ENCODE data around the gene OTOP1.

DNA sequence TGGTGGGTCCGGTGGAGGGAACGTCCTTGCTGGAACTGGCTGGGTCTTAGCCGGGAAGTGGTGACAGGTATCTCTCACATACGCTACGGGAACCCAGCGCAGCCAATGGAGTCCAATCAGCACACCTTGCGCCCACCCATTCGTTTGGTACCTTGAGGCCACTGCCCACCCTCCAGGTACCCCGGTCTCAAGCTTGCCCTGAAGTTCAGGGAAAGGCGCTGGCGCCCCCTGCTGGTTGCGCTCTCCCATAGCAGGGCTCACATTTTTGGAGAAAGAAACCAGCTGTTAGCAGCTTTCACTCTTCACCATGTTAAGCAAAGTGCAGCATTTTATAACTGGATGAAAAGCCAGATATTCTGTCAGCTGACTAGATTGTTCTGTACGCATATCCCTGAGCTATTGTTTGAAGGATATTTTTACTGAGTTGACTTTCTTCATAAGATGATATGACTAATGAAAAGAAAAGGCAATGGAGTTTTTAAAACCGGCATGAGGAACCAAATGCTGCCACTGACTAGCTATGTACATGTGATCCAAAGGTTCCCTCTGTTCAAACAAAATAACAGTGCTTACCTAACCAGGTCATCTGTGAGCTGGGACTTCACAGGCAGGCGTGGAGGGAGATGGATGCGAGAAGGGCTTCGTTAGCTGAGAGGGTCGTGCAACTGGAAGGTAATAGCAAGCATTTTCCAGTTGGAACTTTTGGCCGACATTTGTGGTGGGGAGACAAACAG lies 43.7 kb downstream of the OTOP1 start:
- TF ChIP-seq, protein P1, sequence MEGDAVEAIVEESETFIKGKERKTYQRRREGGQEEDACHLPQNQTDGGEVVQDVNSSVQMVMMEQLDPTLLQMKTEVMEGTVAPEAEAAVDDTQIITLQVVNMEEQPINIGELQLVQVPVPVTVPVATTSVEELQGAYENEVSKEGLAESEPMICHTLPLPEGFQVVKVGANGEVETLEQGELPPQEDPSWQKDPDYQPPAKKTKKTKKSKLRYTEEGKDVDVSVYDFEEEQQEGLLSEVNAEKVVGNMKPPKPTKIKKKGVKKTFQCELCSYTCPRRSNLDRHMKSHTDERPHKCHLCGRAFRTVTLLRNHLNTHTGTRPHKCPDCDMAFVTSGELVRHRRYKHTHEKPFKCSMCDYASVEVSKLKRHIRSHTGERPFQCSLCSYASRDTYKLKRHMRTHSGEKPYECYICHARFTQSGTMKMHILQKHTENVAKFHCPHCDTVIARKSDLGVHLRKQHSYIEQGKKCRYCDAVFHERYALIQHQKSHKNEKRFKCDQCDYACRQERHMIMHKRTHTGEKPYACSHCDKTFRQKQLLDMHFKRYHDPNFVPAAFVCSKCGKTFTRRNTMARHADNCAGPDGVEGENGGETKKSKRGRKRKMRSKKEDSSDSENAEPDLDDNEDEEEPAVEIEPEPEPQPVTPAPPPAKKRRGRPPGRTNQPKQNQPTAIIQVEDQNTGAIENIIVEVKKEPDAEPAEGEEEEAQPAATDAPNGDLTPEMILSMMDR (tag by site-specific recombination; IDR thresholded peaks at IDR 0.05): peak; percentile 28; the same call in 1 of the 2 replicates
- no peak for TF ChIP-seq BCL11A (tag by site-specific recombination; IDR thresholded peaks at IDR 0.05; ENCODE audit: low read depth)
- TF ChIP-seq MYNN (tag by site-specific recombination; IDR thresholded peaks at IDR 0.05; ENCODE audit: borderline replicate concordance): no peak
- no peak for TF ChIP-seq ZNF629 (tag by site-specific recombination; IDR thresholded peaks at IDR 0.05)
- TF ChIP-seq TCF7L2 (IDR thresholded peaks at IDR 0.05; ENCODE audit: borderline replicate concordance, low read depth, low read length): no peak
- TF ChIP-seq SETDB1 (IDR thresholded peaks at IDR 0.05; ENCODE audit: insufficient read length, low read length): no peak
- no peak for TF ChIP-seq IKZF3 (tag by site-specific recombination; IDR thresholded peaks at IDR 0.05)
- no peak for TF ChIP-seq ZNF324 (tag by site-specific recombination; IDR thresholded peaks at IDR 0.05)
- TF ChIP-seq ZNF121 (tag by site-specific recombination; IDR thresholded peaks at IDR 0.05): no peak
- TF ChIP-seq, protein P2, sequence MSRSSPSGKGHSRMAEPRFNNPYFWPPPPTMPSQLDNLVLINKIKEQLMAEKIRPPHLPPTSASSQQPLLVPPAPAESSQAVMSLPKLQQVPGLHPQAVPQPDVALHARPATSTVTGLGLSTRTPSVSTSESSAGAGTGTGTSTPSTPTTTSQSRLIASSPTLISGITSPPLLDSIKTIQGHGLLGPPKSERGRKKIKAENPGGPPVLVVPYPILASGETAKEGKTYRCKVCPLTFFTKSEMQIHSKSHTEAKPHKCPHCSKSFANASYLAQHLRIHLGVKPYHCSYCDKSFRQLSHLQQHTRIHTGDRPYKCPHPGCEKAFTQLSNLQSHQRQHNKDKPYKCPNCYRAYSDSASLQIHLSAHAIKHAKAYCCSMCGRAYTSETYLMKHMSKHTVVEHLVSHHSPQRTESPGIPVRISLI (tag by site-specific recombination; IDR thresholded peaks at IDR 0.05): no peak
- TF ChIP-seq SP7 (tag by site-specific recombination; IDR thresholded peaks at IDR 0.05): no peak
- TF ChIP-seq, protein P3, sequence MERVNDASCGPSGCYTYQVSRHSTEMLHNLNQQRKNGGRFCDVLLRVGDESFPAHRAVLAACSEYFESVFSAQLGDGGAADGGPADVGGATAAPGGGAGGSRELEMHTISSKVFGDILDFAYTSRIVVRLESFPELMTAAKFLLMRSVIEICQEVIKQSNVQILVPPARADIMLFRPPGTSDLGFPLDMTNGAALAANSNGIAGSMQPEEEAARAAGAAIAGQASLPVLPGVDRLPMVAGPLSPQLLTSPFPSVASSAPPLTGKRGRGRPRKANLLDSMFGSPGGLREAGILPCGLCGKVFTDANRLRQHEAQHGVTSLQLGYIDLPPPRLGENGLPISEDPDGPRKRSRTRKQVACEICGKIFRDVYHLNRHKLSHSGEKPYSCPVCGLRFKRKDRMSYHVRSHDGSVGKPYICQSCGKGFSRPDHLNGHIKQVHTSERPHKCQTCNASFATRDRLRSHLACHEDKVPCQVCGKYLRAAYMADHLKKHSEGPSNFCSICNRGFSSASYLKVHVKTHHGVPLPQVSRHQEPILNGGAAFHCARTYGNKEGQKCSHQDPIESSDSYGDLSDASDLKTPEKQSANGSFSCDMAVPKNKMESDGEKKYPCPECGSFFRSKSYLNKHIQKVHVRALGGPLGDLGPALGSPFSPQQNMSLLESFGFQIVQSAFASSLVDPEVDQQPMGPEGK (tag by site-specific recombination; IDR thresholded peaks at IDR 0.05): no peak

All from HEK293 (cell line).